GM10266 (cell line): ENCODE results near the gene TAF4B.

Experiments used
- DNase-seq: peaks from one replicate; pipeline ENCODE4 v3.0.0; 2012; ENCODE audit errors: extremely low spot score
- CTCF ChIP-seq: IDR thresholded peaks from 2 replicates; pipeline ENCODE4 v1.5.1; 2012; ENCODE audit warnings: mild to moderate bottlenecking, low read depth; ENCODE audit not compliant: control insufficient read depth, insufficient read depth; ENCODE audit errors: missing control alignments

The TAF4B gene

GRCh38 chr18:26320686-26321085, 94.4 kb downstream of the TAF4B start:
- TF ChIP-seq CTCF = no peak

GRCh38 chr18:26322890-26323653, 96.8 kb downstream of the TAF4B start:
- no peak for DNase-seq
- TF ChIP-seq CTCF = no peak

More at GRCh38 chr18:26320686-26321085, 94.4 kb downstream of the TAF4B start:
- DNase-seq = no peak

- no peak for TF ChIP-seq CTCF
- DNase-seq = no peak
These were observed 99.5 kb downstream of the TAF4B start for GRCh38 chr18:26325771-26326170.

GRCh38 chr18:26327062-26327461, 100.8 kb downstream of the TAF4B start:
- no peak for TF ChIP-seq CTCF
- DNase-seq = no peak

- no peak for DNase-seq
- TF ChIP-seq CTCF = no peak
These were observed 106.7 kb downstream of the TAF4B start for GRCh38 chr18:26332991-26333390.

GRCh38 chr18:26335156-26335555, 108.9 kb downstream of the TAF4B start:
- no peak for DNase-seq

More at GRCh38 chr18:26335156-26335555, 108.9 kb downstream of the TAF4B start:
- no peak for TF ChIP-seq CTCF
